HG02970 (cell line): ENCODE data around the gene ABCC2.
"Not testable (repeated sequence)": the region's sequence is repeated elsewhere in the genome, so short reads cannot be mapped to it uniquely, and the experiment has no call there.

ENCODE experiments used
- ATAC-seq: cut with Tn5 transposase; IDR thresholded peaks from one replicate; pipeline ENCODE4 v1.9.1; 2021; ENCODE audit warnings: mild to moderate bottlenecking, moderate library complexity, moderate number of reproducible peaks; ENCODE audit not compliant: unreplicated experiment, low FRiP score

The ABCC2 gene

DNA sequence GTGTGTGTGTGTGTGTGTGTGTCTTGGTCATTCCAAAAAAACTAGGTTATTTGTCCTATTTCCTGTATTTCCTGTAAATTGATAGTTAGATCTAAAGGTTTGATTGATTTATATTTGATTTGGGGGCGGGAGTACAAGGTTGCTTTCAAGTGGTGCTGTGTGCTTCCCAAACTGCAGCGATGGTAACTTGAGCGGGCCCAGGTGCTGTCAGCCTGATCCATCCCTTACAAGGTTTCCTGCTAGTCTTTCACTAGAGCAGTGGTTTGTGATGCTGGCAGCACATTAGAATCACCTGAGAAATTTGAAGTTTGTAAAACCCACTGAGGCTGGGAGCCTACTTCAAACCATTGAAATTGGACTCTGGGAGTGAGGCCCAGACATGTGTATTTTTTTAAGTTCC lies 23.7 kb downstream of the ABCC2 start:
- ATAC-seq = no peak

DNA sequence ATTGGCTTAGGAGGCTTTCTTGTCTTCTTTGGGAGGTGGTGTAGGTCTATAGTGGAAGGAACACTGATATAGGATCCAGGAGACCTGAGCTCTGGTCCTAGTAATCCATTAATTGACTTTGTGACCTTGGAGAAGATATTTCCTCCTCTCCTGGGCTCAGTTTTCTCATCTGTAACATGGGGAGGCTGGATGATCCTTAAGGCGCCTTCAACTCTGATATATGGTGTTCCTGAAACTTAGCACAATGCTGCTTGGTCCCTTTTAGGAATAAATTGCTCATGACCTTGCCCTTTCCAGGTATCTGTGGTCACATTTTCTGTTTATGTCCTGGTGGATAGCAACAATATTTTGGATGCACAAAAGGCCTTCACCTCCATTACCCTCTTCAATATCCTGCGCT lies 25.3 kb downstream of the ABCC2 start:
- ATAC-seq = no peak

DNA sequence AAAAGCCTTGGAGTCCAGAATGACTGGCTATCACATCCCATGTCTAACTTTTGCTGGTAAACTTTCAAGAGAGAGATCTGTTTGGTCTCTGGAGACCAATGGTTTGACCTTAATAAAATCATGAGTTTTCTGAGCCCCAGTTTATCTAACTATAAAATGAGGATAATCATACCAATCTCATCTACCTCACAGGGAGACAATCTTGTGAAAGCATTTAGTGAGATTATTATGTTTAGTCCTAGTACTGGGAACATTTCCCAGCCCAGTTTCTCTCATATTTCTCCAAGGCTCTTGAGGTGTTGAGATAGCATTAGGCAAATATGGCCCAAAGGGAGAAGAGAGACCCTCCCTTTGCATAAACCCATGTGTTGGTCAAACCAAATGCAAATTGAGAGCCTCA lies 25.8 kb downstream of the ABCC2 start:
- ATAC-seq = no peak

DNA sequence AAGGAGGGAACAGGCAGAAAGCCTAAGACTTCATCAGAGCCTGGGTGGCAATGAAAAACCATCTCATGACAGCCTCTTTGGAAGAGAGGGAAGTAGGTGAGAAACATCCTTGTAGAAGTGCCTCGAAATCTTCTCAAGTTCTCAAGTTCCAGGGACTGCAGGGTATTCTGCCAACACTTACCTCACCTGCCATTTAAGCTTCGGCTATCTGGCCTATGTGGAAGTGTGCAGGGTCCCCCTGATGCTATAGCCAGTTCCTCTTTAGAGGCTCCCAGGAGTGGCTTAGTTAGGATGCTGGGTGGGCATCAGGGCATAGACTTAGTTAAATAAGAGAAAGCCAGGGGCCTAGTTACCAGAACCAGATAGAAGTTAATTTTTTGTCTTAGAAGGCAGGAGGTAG lies 27.0 kb downstream of the ABCC2 start:
- no peak for ATAC-seq

- no peak for ATAC-seq
Measured at GRCh38 chr10:99809931-99810615, 27.6 kb downstream of the ABCC2 start.

DNA sequence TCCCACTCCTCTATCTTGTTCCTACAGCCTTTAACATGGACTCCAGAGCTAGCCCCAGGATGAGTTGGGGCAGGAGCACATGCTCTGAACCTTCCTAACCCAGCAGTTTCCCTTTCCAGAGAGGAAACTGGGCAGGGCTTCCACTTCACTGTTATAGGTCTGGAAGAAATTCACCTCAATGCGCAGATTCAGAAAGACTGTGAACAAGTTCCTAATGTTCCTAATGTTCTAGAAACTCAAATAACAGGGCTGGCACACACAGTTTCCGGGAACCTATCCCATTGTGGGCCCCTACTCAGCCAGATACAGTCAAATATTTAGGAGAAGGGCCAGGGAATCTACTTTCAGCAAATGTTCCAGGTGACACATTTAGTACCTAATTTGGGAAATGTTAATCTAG lies 29.7 kb downstream of the ABCC2 start:
- ATAC-seq = no peak

- ATAC-seq = no peak
Measured at GRCh38 chr10:99814143-99814542, 31.7 kb downstream of the ABCC2 start.

DNA sequence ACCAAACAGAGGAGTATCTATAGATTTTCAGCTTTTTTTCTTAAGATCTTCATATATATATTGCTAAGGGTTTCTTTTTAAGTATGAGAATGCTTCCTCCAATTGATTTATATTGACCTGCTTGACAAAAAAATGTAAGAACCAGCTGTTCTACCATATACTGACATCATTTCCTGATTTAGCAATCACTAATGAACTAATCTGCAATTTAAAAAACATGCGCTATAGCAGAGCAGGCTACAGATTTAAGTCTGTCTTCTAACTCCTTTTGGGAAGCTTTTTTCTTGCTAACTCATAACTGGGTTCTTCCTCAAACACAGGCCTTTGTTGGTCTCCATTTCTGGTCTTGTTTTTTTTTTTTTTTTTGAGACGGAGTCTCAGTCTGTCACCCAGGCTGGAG lies 33.2 kb downstream of the ABCC2 start:
- no peak for ATAC-seq

- no peak for ATAC-seq
Measured at GRCh38 chr10:99827936-99828335, 45.5 kb downstream of the ABCC2 start.

DNA sequence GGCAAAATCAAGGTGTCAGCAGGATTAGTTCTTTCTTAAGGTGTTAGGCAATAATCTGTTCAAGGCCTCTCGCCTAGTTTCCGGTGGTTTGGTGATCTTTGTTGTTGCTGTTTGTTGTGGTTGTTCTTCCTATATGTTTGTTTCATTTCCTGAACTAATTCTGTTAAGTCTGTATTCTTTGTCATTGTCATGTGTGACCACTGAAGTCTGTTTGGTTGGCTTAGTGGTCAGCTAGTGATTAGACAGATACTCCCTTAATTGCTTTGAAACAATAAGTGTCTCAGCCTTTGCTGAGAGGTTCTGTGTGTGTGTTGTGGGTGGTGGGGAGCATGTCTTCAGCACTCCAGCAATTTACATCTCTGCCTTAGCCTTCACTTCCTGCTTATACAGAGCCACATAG lies 46.0 kb downstream of the ABCC2 start:
- ATAC-seq = no peak

GRCh38 chr10:99832439-99832838 lies 50.0 kb downstream of the ABCC2 start:
- no peak for ATAC-seq

- ATAC-seq = no peak
Measured at GRCh38 chr10:99834410-99834809, 52.0 kb downstream of the ABCC2 start.

DNA sequence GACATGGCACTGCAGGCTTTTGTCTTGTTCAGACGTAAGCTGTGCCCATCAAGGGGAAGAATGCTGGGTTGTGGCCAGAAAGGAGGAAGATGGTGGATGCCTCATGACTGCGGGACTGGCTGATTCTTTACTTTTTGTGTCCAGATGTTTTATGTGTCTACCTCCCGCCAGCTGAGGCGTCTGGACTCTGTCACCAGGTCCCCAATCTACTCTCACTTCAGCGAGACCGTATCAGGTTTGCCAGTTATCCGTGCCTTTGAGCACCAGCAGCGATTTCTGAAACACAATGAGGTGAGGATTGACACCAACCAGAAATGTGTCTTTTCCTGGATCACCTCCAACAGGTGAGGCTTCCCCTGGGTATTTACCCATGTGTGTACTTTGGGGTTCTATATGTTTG lies 53.5 kb downstream of the ABCC2 start:
- ATAC-seq = no peak

GRCh38 chr10:99836711-99837110 lies 54.3 kb downstream of the ABCC2 start:
- ATAC-seq = no peak

GRCh38 chr10:99840859-99841258 lies 58.4 kb downstream of the ABCC2 start:
- not testable (repeated sequence) for ATAC-seq

GRCh38 chr10:99841746-99842145 lies 59.3 kb downstream of the ABCC2 start:
- no peak for ATAC-seq

- no peak for ATAC-seq
Measured at GRCh38 chr10:99843310-99843709, 60.9 kb downstream of the ABCC2 start.

- ATAC-seq = no peak
Measured at GRCh38 chr10:99844433-99844955, 62.1 kb downstream of the ABCC2 start.

GRCh38 chr10:99845837-99846382 lies 63.5 kb downstream of the ABCC2 start:
- ATAC-seq = no peak

DNA sequence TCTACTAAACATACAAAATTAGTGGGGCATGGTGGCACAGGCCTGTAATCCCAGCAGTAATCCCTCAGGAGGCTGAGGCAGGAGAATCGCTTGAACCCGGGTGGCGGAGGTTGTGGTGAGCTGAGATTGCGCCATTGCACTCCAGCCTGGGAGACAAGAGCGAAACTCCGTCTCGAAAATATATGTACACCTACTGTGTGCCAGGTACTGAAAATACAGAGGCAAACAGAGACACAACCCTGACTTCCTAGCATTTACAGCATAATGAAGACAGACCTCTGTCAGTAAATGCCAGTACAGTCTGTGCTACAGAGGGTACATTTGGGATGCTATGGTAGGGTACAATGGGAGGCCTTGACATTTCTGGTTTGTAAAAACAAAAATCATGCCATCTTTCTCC lies 66.6 kb downstream of the ABCC2 start:
- no peak for ATAC-seq

GRCh38 chr10:99849536-99849935 lies 67.1 kb downstream of the ABCC2 start:
- no peak for ATAC-seq

DNA sequence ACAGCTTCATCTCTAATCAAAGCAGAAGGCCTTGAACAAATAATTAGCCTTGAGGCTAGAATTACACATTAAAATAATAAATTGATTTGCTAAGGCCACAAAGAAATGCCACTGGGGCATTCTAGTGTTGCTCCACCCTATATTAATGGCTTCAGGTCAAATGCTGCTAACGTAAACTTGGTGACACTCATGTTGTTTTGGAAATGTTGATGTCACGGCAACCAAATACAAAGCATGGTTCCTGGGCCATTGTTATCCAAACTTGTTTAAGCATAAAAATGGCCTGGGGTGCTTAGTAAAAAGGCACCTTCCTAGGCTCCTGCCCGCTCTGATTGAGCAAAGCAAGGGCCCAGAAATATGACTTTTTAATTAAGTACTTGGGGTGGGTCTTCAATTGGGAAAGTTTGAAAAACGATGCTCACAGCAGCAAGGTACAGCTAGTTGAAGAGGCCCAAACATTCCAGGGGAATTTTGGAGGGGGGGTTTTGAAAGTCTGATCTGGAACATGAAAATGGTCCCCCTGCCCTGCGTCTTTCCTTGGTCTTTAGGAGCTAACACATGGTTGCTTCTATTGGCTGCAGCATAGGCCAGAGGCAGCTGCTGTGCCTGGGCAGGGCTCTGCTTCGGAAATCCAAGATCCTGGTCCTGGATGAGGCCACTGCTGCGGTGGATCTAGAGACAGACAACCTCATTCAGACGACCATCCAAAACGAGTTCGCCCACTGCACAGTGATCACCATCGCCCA lies 67.8 kb downstream of the ABCC2 start:
- ATAC-seq = no peak
